H54 (cell line): ENCODE results near the gene SVOP.
A peak's percentile ranks its signal among the peaks of the same experiment; 100 is the strongest.
"Not testable (repeated sequence)": the region's sequence is repeated elsewhere in the genome, so short reads cannot be mapped to it uniquely, and the experiment has no call there.

Experiments used
- DNase-seq: peaks from one replicate; pipeline ENCODE4 v3.0.0; 2011; ENCODE audit warnings: low spot score, mixed read lengths; ENCODE audit not compliant: insufficient read length
- FAIRE-seq: peaks from 3 replicates; lab custom pipeline; 2011; peaks lifted over from hg19 to GRCh38; lab: Jason Lieb, UNC
- POLR2A ChIP-seq: IDR thresholded peaks from 2 replicates; pipeline ENCODE4 v1.6.1; 2011; ENCODE audit warnings: low read depth, mild to moderate bottlenecking, low read length

The SVOP gene

GRCh38 chr12:109052097-109052413 is 31.2 kb upstream of the SVOP start:
- TF ChIP-seq POLR2A, result no peak
- no peak for DNase-seq
- FAIRE-seq, result no peak

GRCh38 chr12:109049794-109050193 is 28.9 kb upstream of the SVOP start:
- FAIRE-seq, result not testable (repeated sequence)

GRCh38 chr12:109048706-109049105 is 27.8 kb upstream of the SVOP start:
- DNase-seq, FAIRE-seq: not testable (repeated sequence)

More at GRCh38 chr12:109049794-109050193, 28.9 kb upstream of the SVOP start:
- not testable (repeated sequence) for DNase-seq

GRCh38 chr12:109047081-109047805 is 26.4 kb upstream of the SVOP start:
- TF ChIP-seq POLR2A, result no peak
- FAIRE-seq (peak; percentile 30), DNase-seq (peak; percentile 8)

GRCh38 chr12:109044241-109044640 is 23.4 kb upstream of the SVOP start:
- DNase-seq (no peak), FAIRE-seq (no peak)

GRCh38 chr12:109036975-109037374 is 16.1 kb upstream of the SVOP start:
- TF ChIP-seq POLR2A, result no peak
- no peak for FAIRE-seq
- DNase-seq, result no peak

More at GRCh38 chr12:109044241-109044640, 23.4 kb upstream of the SVOP start:
- TF ChIP-seq POLR2A, result no peak

GRCh38 chr12:109033239-109034196 is 12.7 kb upstream of the SVOP start:
- TF ChIP-seq POLR2A, result no peak

GRCh38 chr12:109029411-109029810 is 8.5 kb upstream of the SVOP start:
- no peak for FAIRE-seq
- no peak for DNase-seq
- no peak for TF ChIP-seq POLR2A

More at GRCh38 chr12:109033239-109034196, 12.7 kb upstream of the SVOP start:
- FAIRE-seq, result no peak
- DNase-seq, result no peak

- DNase-seq, FAIRE-seq: not testable (repeated sequence)
Observed at GRCh38 chr12:109028624-109029023, 7.8 kb upstream of the SVOP start.

- no peak for TF ChIP-seq POLR2A
- no peak for FAIRE-seq
Observed at GRCh38 chr12:109027767-109028166, 6.9 kb upstream of the SVOP start.

GRCh38 chr12:109020146-109020795 is 597 bp downstream of the SVOP start:
- TF ChIP-seq POLR2A, result no peak
- FAIRE-seq (no peak), DNase-seq (no peak)

More at GRCh38 chr12:109027767-109028166, 6.9 kb upstream of the SVOP start:
- DNase-seq, result no peak

- no peak for TF ChIP-seq POLR2A
- FAIRE-seq (no peak), DNase-seq (no peak)
Observed at GRCh38 chr12:109018296-109018695, 2.6 kb downstream of the SVOP start.

GRCh38 chr12:109016978-109017377 is 3.9 kb downstream of the SVOP start:
- FAIRE-seq, result no peak
- TF ChIP-seq POLR2A, result no peak

GRCh38 chr12:109016016-109016415 is 4.9 kb downstream of the SVOP start:
- no peak for TF ChIP-seq POLR2A
- FAIRE-seq (no peak), DNase-seq (no peak)

More at GRCh38 chr12:109016978-109017377, 3.9 kb downstream of the SVOP start:
- DNase-seq, result no peak
